HepG2 (cell line): ENCODE results near the gene KRTAP5-9. TPM values are rescaled to one million over a fixed set of nuclear protein-coding genes. Genes with fewer than 3 reads are reported as not detected.

Experiments used
- ATAC-seq: fragments of 200-7000 bp; cut with Tn5 transposase; 3 replicates; pipeline ENCODE4 v1.9.1; 2020; ENCODE audit warnings: mild to moderate bottlenecking, moderate library complexity
- BruUV-seq: library from RNA; stranded (reverse); fragments of 400-500 nt; replicated peaks from 2 replicates; lab custom pipeline; 2021; lab: Mats Ljungman, UMichigan
- CTCF ChIA-PET: fragments of 300-600 bp; formaldehyde crosslinking; extraction: SDS; loops from one replicate; lab custom pipeline; 2021; ENCODE audit warnings: low total read pairs, inconsistent platforms, low intra/inter-chr PET ratio; lab: Yijun Ruan, JAX
- POLR2A ChIA-PET: fragments of 350-600 bp; sonication (Branson Sonifier 250); formaldehyde crosslinking; loops from one replicate; lab custom pipeline; 2020; ENCODE audit warnings: antibody characterized with exemption, inconsistent platforms; lab: Yijun Ruan, JAX
- DNase-seq: peaks from one replicate; pipeline ENCODE4 v3.0.0-alpha.2; 2015; ENCODE audit warnings: low spot score
- FAIRE-seq: peaks from 3 replicates; lab custom pipeline; 2011; peaks lifted over from hg19 to GRCh38; lab: Jason Lieb, UNC
- H2AFZ ChIP-seq: one replicate; pipeline ENCODE4 v1.6.1; 2011; ENCODE audit warnings: low read length, inconsistent platforms
- H3K27ac ChIP-seq: fragments of 300-600 bp; 3 replicates; pipeline ENCODE4 v1.8.0; 2011; ENCODE audit warnings: mixed run types, mild to moderate bottlenecking, mixed read lengths, low read length, inconsistent platforms; ENCODE audit not compliant: insufficient read depth; ENCODE audit errors: extremely low read length
- H3K27me3 ChIP-seq, 2 experiments: fragments of 200-600 bp in 1 of 2; 2 replicates in 1 of 2; 3 replicates in 1 of 2; pipeline versions ENCODE4 v1.6.0 to v1.8.0; 2011; ENCODE audit warnings: low read length in 2 of 2, mild to moderate bottlenecking in 2 of 2, moderate library complexity in 2 of 2, inconsistent platforms in 1 of 2; ENCODE audit not compliant: insufficient read depth in 2 of 2, control insufficient read depth in 1 of 2
- H3K36me3 ChIP-seq, 2 experiments: fragments of 200-600 bp in 1 of 2; replicated peaks in 1 of 2; 2 replicates in 1 of 2; 3 replicates in 1 of 2; pipeline versions ENCODE4 v1.5.1 to v1.8.0; 2011; ENCODE audit warnings: low read length in 2 of 2, inconsistent platforms in 1 of 2; ENCODE audit not compliant: insufficient read depth in 2 of 2, control insufficient read depth in 1 of 2
- H3K4me1 ChIP-seq: 2 replicates; pipeline ENCODE4 v1.5.1; 2012; ENCODE audit warnings: low read length, inconsistent platforms; ENCODE audit not compliant: insufficient read depth
- H3K4me2 ChIP-seq: 2 replicates; pipeline ENCODE4 v1.6.0; 2011; ENCODE audit warnings: low read depth, low read length, inconsistent platforms
- H3K4me3 ChIP-seq, 3 experiments: fragments of 200-600 bp in 1 of 3; sonication (generic), shearing (Covaris generic) in 1 of 3; replicated peaks in 1 of 3; 2 replicates each; pipeline ENCODE4 v1.5.1; 2011 to 2016; ENCODE audit warnings: low read length in 3 of 3, inconsistent platforms in 2 of 3, low read depth in 2 of 3, mild to moderate bottlenecking in 2 of 3, control low read depth in 1 of 3, mixed read lengths in 1 of 3; ENCODE audit not compliant: insufficient read depth in 1 of 3
- H3K79me2 ChIP-seq: one replicate; pipeline ENCODE4 v1.6.1; 2011; ENCODE audit warnings: low read length, inconsistent platforms; ENCODE audit not compliant: insufficient read depth
- H3K9ac ChIP-seq: 2 replicates; pipeline ENCODE4 v1.6.0; 2011; ENCODE audit warnings: mild to moderate bottlenecking, low read depth, low read length, inconsistent platforms; ENCODE audit not compliant: insufficient read depth
- H3K9me3 ChIP-seq: 2 replicates; pipeline ENCODE4 v1.5.1; 2012; ENCODE audit warnings: mild to moderate bottlenecking, low read length
- H4K20me1 ChIP-seq: 2 replicates; pipeline ENCODE4 v1.6.0; 2011; ENCODE audit warnings: inconsistent platforms, mild to moderate bottlenecking, low read length, moderate library complexity; ENCODE audit not compliant: insufficient read depth
- DNMT3B ChIP-seq: conservative IDR thresholded peaks from 2 replicates; pipeline ENCODE4 v1.6.1; 2016; ENCODE audit warnings: missing biosample characterization, control low read depth
- MTA1 ChIP-seq: sonication (generic); formaldehyde crosslinking; IDR thresholded peaks from 2 replicates; pipeline ENCODE4 v1.4.0; 2020; ENCODE audit warnings: missing genetic modification reagents, mild to moderate bottlenecking, borderline replicate concordance
- NR2F6 ChIP-seq, 2 experiments: IDR thresholded peaks; 2 replicates each; pipeline ENCODE4 v1.6.1; 2016; ENCODE audit warnings: antibody characterized with exemption in 1 of 2, mild to moderate bottlenecking in 1 of 2
- RBAK ChIP-seq: sonication (generic); formaldehyde crosslinking; IDR thresholded peaks from 2 replicates; pipeline ENCODE4 v1.5.1; 2020; ENCODE audit warnings: mild to moderate bottlenecking, missing genetic modification reagents
- SCMH1 ChIP-seq: sonication (generic); formaldehyde crosslinking; IDR thresholded peaks from 2 replicates; pipeline ENCODE4 v1.9.0; 2021; ENCODE audit warnings: missing genetic modification reagents, mild to moderate bottlenecking, borderline replicate concordance
- SMAD3 ChIP-seq: sonication (generic); formaldehyde crosslinking; IDR thresholded peaks from 2 replicates; pipeline ENCODE4 v1.4.0; 2020; ENCODE audit warnings: missing genetic modification reagents
- SP2 ChIP-seq: sonication (generic); formaldehyde crosslinking; IDR thresholded peaks from 2 replicates; pipeline ENCODE4 v1.5.1; 2020; ENCODE audit warnings: mild to moderate bottlenecking, missing genetic modification reagents
- ZNF33A ChIP-seq: sonication (generic); formaldehyde crosslinking; IDR thresholded peaks from 2 replicates; pipeline ENCODE4 v1.5.1; 2020; ENCODE audit warnings: missing genetic modification reagents, mild to moderate bottlenecking, moderate library complexity, borderline replicate concordance
- ZNF598 ChIP-seq: sonication (generic); formaldehyde crosslinking; IDR thresholded peaks from 2 replicates; pipeline ENCODE4 v1.5.1; 2020; ENCODE audit warnings: mild to moderate bottlenecking, missing genetic modification reagents, borderline replicate concordance
- ZNF674 ChIP-seq: sonication (generic); formaldehyde crosslinking; IDR thresholded peaks from 2 replicates; pipeline ENCODE4 v1.5.0; 2020; ENCODE audit warnings: low read depth, mild to moderate bottlenecking, missing genetic modification reagents
- ZNF761 ChIP-seq: sonication (generic); formaldehyde crosslinking; conservative IDR thresholded peaks from 2 replicates; pipeline ENCODE4 v1.4.0; 2020; ENCODE audit warnings: mild to moderate bottlenecking, missing genetic modification reagents
- ZZZ3 ChIP-seq: sonication (generic); formaldehyde crosslinking; IDR thresholded peaks from 2 replicates; pipeline ENCODE4 v1.4.0; 2020; ENCODE audit warnings: missing genetic modification reagents, mild to moderate bottlenecking, borderline replicate concordance
- WGBS: methylation state at CpG from one replicate; pipeline ENCODE4 v1.1.6; 2017; ENCODE audit warnings: low lambda C conversion rate; 5-methylcytosine and 5-hydroxymethylcytosine counted together
- in situ Hi-C: cut with HindIII; loops from 2 replicates; pipeline ENCODE4 v1.10.0; 2017; ENCODE audit warnings: low pct_unique_long_range_greater_than_20kb; ENCODE audit not compliant: extremely low pct_ligation_motif_present
- intact Hi-C: fragments of 100-400 bp; cut with micrococcal nuclease; formaldehyde crosslinking; loops from one replicate; pipeline ENCODE4 v1.10.0; 2022; ENCODE audit not compliant: unreplicated experiment
- polyA plus RNA-seq, 8 experiments: library from polyadenylated mRNA; depleted of rRNA in 3 of 8; stranded (reverse) in 7 of 8; unstranded in 1 of 8; fragments of >200 nt; fragmentation: Illumina TruSeq in 4 of 8; extraction: Trizol in 4 of 8; gene quantifications; 2 replicates each; pipeline versions ENCODE4 v1.2.1 to v1.2.3, GENCODE V29; 2011 to 2016; ENCODE audit warnings: low read depth in 4 of 8, missing spikeins in 1 of 8, mixed read lengths in 1 of 8; ENCODE audit not compliant: insufficient read depth in 1 of 8
- total RNA-seq, 5 experiments: library from RNA; depleted of rRNA; stranded (reverse); fragments of >200 nt; fragmentation: Illumina TruSeq; extraction: Trizol; gene quantifications; 2 replicates each; pipeline ENCODE4 v1.2.3, GENCODE V29; 2016; ENCODE audit warnings: low read depth in 1 of 5
- TF ChIP-seq, protein P1 (sequence below): sonication (generic); formaldehyde crosslinking; IDR thresholded peaks from 2 replicates; pipeline ENCODE4 v1.5.0; 2020; ENCODE audit warnings: missing genetic modification reagents, mild to moderate bottlenecking, borderline replicate concordance
- TF ChIP-seq, protein P2 (sequence below): sonication (generic); formaldehyde crosslinking; IDR thresholded peaks from 2 replicates; pipeline ENCODE4 v1.4.0; 2020; ENCODE audit warnings: missing genetic modification reagents, low read depth, mild to moderate bottlenecking, borderline replicate concordance
- TF ChIP-seq, protein P3 (sequence below): sonication (generic); formaldehyde crosslinking; IDR thresholded peaks from 2 replicates; pipeline ENCODE4 v1.4.0; 2020; ENCODE audit warnings: low read depth, missing genetic modification reagents
- TF ChIP-seq, protein P4 (sequence below): IDR thresholded peaks from 2 replicates; pipeline ENCODE4 v1.6.1; 2018; ENCODE audit warnings: missing genetic modification reagents

KRTAP5-9 gene
- total and polyA plus RNA-seq, 2 of the 13 experiments (the other 11 are each of a cell fraction or from before 2014, with no cell fraction given), result 0.09 TPM; not detected in 1

DNA sequence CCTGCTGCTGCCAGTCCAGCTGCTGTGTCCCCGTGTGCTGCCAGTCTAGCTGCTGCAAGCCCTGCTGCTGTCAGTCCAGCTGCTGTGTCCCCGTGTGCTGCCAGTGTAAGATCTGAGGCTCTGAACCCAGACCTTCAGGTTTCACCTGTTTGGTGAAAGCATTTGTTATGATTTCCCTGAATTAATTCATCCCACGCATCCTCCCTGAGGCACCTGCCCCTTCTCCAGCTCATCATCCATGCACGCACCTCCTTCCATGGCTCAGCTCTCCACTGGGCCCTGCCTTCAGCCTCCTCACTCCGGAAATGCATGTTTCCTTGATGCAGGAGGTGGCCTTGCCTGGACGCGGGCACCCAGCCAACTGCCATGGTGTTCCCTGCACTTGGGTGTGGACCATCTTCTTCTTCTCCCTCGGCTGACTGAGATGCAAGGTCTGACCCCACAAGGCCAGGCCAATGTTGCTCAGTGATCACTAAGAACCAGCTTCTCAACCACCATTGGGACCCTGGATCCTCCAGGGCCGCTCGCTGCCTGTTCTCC is 17.9 kb downstream of the KRTAP5-9 start:
- ChIA-PET CTCF (no interaction called here), POLR2A (no interaction called here)
- intact Hi-C loops (no loop called here), in situ Hi-C loops (no loop called here)
- Histone ChIP-seq H3K27me3 (peaks cover 4 to 26% of the 10 kb centered on the region in 2 experiments; a peak in 2 of 5 replicates), H3K9me3 (no peaks in the 10 kb centered on the region), H3K36me3 (no peaks in the 10 kb centered on the region), H3K27ac (no peak overlapping the region), H2AFZ (no peak overlapping the region), H3K9ac (no peak overlapping the region), H3K4me2 (no peak overlapping the region), H4K20me1 (no peaks in the 10 kb centered on the region), H3K79me2 (no peaks in the 10 kb centered on the region), H3K4me1 (peaks cover 51% of the 10 kb centered on the region), H3K4me3 (no peak overlapping the region)
- DNase-seq (no peak), FAIRE-seq (no peak), ATAC-seq (no peak)
- WGBS, result 69% methylated on average over 7 of the region's 10 CpGs
- BruUV-seq, result no TSS peak
- TF ChIP-seq ZNF33A (CRISPR knock-in tag) (no peak), ZNF674 (CRISPR knock-in tag) (no peak), ZZZ3 (CRISPR knock-in tag) (no peak), ZNF598 (no peak), RBAK (no peak), SCMH1 (CRISPR knock-in tag) (no peak), SMAD3 (CRISPR knock-in tag) (no peak), ZNF761 (CRISPR knock-in tag) (no peak), SP2 (CRISPR knock-in tag) (no peak), NR2F6 (IDR thresholded peaks at IDR 0.05) (no peak), NR2F6 (CRISPR knock-in tag; IDR thresholded peaks at IDR 0.05) (no peak), DNMT3B (no peak), MTA1 (CRISPR knock-in tag) (no peak)
- TF ChIP-seq, protein P1, sequence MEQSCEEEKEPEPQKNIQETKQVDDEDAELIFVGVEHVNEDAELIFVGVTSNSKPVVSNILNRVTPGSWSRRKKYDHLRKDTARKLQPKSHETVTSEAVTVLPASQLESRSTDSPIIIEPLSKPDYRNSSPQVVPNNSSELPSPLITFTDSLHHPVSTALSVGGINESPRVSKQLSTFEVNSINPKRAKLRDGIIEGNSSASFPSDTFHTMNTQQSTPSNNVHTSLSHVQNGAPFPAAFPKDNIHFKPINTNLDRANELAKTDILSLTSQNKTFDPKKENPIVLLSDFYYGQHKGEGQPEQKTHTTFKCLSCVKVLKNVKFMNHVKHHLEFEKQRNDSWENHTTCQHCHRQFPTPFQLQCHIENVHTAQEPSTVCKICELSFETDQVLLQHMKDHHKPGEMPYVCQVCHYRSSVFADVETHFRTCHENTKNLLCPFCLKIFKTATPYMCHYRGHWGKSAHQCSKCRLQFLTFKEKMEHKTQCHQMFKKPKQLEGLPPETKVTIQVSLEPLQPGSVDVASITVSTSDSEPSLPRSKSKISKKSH (CRISPR knock-in tag), result no peak
- TF ChIP-seq, protein P2, sequence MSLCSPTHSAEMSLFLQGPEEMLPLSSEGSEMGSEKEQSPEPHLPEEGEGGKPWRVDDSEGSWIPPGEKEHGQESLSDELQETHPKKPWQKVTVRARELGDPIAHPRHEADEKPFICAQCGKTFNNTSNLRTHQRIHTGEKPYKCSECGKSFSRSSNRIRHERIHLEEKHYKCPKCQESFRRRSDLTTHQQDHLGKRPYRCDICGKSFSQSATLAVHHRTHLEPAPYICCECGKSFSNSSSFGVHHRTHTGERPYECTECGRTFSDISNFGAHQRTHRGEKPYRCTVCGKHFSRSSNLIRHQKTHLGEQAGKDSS (CRISPR knock-in tag), result no peak
- TF ChIP-seq, protein P3, sequence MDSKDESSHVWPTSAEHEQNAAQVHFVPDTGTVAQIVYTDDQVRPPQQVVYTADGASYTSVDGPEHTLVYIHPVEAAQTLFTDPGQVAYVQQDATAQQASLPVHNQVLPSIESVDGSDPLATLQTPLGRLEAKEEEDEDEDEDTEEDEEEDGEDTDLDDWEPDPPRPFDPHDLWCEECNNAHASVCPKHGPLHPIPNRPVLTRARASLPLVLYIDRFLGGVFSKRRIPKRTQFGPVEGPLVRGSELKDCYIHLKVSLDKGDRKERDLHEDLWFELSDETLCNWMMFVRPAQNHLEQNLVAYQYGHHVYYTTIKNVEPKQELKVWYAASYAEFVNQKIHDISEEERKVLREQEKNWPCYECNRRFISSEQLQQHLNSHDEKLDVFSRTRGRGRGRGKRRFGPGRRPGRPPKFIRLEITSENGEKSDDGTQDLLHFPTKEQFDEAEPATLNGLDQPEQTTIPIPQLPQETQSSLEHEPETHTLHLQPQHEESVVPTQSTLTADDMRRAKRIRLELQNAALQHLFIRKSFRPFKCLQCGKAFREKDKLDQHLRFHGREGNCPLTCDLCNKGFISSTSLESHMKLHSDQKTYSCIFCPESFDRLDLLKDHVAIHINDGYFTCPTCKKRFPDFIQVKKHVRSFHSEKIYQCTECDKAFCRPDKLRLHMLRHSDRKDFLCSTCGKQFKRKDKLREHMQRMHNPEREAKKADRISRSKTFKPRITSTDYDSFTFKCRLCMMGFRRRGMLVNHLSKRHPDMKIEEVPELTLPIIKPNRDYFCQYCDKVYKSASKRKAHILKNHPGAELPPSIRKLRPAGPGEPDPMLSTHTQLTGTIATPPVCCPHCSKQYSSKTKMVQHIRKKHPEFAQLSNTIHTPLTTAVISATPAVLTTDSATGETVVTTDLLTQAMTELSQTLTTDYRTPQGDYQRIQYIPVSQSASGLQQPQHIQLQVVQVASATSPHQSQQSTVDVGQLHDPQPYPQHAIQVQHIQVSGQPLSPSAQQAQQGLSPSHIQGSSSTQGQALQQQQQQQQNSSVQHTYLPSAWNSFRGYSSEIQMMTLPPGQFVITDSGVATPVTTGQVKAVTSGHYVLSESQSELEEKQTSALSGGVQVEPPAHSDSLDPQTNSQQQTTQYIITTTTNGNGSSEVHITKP (CRISPR knock-in tag), result no peak
- TF ChIP-seq, protein P4, sequence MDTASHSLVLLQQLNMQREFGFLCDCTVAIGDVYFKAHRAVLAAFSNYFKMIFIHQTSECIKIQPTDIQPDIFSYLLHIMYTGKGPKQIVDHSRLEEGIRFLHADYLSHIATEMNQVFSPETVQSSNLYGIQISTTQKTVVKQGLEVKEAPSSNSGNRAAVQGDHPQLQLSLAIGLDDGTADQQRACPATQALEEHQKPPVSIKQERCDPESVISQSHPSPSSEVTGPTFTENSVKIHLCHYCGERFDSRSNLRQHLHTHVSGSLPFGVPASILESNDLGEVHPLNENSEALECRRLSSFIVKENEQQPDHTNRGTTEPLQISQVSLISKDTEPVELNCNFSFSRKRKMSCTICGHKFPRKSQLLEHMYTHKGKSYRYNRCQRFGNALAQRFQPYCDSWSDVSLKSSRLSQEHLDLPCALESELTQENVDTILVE (CRISPR knock-in tag), result no peak
